ENCODE results near the gene HOXA4.

HOXA4 gene

GRCh38 chr7:27115221-27116026 lies 15.1 kb downstream of the HOXA4 start:
- no peak for DNase-seq

GRCh38 chr7:27114881-27115220 lies 15.7 kb downstream of the HOXA4 start:
- DNase-seq = no peak

- DNase-seq = no peak
These were observed 16.4 kb downstream of the HOXA4 start for GRCh38 chr7:27113991-27114769.

GRCh38 chr7:27112955-27113949 lies 17.3 kb downstream of the HOXA4 start:
- no peak for DNase-seq

GRCh38 chr7:27112361-27112760 lies 18.2 kb downstream of the HOXA4 start:
- no peak for DNase-seq

- no peak for DNase-seq
These were observed 18.7 kb downstream of the HOXA4 start for GRCh38 chr7:27111751-27112277.

GRCh38 chr7:27111042-27111750 lies 19.4 kb downstream of the HOXA4 start:
- no peak for DNase-seq

- peak; percentile 28 for DNase-seq
These were observed 20.1 kb downstream of the HOXA4 start for GRCh38 chr7:27110186-27111031.

- DNase-seq = no peak
These were observed 20.9 kb downstream of the HOXA4 start for GRCh38 chr7:27109466-27110185.

- no peak for DNase-seq
These were observed 22.0 kb downstream of the HOXA4 start for GRCh38 chr7:27108390-27109127.

- DNase-seq = no peak
These were observed 22.9 kb downstream of the HOXA4 start for GRCh38 chr7:27107391-27108381.

GRCh38 chr7:27106901-27107240 lies 23.7 kb downstream of the HOXA4 start:
- DNase-seq = no peak

GRCh38 chr7:27106181-27106900 lies 24.2 kb downstream of the HOXA4 start:
- DNase-seq = no peak

GRCh38 chr7:27105301-27106031 lies 25.1 kb downstream of the HOXA4 start:
- no peak for DNase-seq

GRCh38 chr7:27104341-27105058 lies 26.1 kb downstream of the HOXA4 start:
- DNase-seq = no peak

- no peak for DNase-seq
These were observed 26.9 kb downstream of the HOXA4 start for GRCh38 chr7:27103489-27104226.
